ENCODE results near the gene PARD3. TPM values are rescaled to one million over a fixed set of nuclear protein-coding genes. Genes with fewer than 3 reads are reported as not detected.

PARD3 gene
- total and polyA plus RNA-seq, 12 donors = 17.0 to 93.8 (median 47.3) TPM

DNA sequence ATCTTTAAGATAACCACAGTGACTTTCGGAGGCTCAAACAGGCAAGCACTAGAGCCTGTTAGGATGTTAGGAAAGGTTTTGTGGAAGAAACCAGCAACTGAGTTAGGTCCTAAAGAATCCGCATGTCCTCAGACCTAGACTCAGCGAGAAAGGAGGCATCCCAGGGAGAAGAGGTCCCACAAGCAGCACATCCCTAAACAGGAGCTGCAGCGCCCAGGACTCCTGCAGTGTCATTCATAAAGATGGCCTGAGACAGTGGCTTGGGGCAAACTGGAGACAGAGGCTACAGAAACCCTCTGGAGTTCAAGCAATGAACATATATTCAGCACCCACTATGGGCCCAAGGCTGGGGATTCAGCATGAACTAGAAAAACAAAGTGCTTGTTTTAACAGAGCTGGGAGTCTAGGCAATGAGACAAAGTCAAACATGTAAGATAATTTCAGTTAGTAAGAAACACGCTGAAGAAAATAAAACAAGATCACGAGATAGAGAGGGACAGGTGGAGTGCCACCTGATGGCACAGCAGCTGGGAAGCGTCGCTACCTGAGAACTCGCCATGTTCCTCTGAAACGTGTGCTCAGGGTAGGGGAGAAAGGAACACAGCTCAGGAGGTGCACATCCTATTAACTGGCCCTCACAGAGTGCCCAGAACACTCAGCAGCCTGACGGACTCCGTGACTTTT is 48.1 kb downstream of the PARD3 start:
- Histone ChIP-seq H3K4me1 (replicated peaks in 1 of 2) (peaks cover 3 to 39% of the 10 kb centered on the region in 2 donors), H3K9me3 (replicated peaks in 1 of 3) (no peaks in the 10 kb centered on the region), H3K27me3 (no peaks in the 10 kb centered on the region), H3K27ac (no peak overlapping the region), H3K36me3 (replicated peaks in 1 of 2) (no peaks in the 10 kb centered on the region), H3K4me3 (no peak overlapping the region)
- no peak for DNase-seq
- TF ChIP-seq CTCF (IDR thresholded peaks at IDR 0.05) (no peak), POLR2A (IDR thresholded peaks at IDR 0.05) (no peak)
- intact Hi-C loops (cut with DNase I) = no loop called here
- 90 to 95% (median 93%) methylated on average over 12 of the region's 12 CpGs for WGBS, 4 donors

DNA sequence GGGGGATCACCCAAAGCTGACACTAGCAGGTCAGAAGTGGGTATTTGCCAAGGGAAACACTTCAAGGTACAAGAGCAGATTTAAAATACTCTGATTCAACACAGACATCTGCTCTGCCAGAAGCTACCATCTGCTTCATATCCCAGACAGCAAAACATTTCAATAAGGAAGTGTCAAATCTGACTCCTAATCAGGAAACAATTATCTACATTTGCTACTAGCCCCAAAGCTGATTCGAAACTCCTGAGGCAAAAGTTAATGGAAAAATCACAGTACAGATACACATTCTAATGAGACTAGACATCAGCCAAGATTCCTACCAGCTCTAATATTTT is 48.9 kb downstream of the PARD3 start:
- 50 to 79% (median 60%) methylated on average over 1 of the region's 1 CpG for WGBS, 4 donors
- H3K4me1 ChIP-seq (replicated peaks in 1 of 2) = peaks cover 3 to 46% of the 10 kb centered on the region in 2 donors
- intact Hi-C loops (cut with DNase I) = no loop called here
- H3K27me3 ChIP-seq = no peaks in the 10 kb centered on the region
- H3K27ac ChIP-seq = no peak overlapping the region
- H3K4me3 ChIP-seq = no peak overlapping the region
- no peaks in the 10 kb centered on the region for H3K36me3 ChIP-seq (replicated peaks in 1 of 2)
- no peaks in the 10 kb centered on the region for H3K9me3 ChIP-seq (replicated peaks in 1 of 3)
- TF ChIP-seq CTCF (IDR thresholded peaks at IDR 0.05) (no peak), POLR2A (IDR thresholded peaks at IDR 0.05) (no peak)
- DNase-seq = no peak

GRCh38 chr10:34764472-34764946 is 50.6 kb downstream of the PARD3 start:
- H3K27me3 ChIP-seq = no peaks in the 10 kb centered on the region
- H3K4me1 ChIP-seq (replicated peaks in 1 of 2) = peaks cover 3 to 61% of the 10 kb centered on the region in 2 donors
- no peak overlapping the region for H3K4me3 ChIP-seq
- DNase-seq = no peak
- no peaks in the 10 kb centered on the region for H3K36me3 ChIP-seq (replicated peaks in 1 of 2)
- TF ChIP-seq POLR2A (IDR thresholded peaks at IDR 0.05) = no peak
- no peak for TF ChIP-seq CTCF (IDR thresholded peaks at IDR 0.05)
- 83 to 95% (median 92%) methylated on average over 2 of the region's 2 CpGs for WGBS, 4 donors
- H3K9me3 ChIP-seq (replicated peaks in 1 of 3) = no peaks in the 10 kb centered on the region
- intact Hi-C loops (cut with DNase I) = no loop called here
- no peak overlapping the region for H3K27ac ChIP-seq

DNA sequence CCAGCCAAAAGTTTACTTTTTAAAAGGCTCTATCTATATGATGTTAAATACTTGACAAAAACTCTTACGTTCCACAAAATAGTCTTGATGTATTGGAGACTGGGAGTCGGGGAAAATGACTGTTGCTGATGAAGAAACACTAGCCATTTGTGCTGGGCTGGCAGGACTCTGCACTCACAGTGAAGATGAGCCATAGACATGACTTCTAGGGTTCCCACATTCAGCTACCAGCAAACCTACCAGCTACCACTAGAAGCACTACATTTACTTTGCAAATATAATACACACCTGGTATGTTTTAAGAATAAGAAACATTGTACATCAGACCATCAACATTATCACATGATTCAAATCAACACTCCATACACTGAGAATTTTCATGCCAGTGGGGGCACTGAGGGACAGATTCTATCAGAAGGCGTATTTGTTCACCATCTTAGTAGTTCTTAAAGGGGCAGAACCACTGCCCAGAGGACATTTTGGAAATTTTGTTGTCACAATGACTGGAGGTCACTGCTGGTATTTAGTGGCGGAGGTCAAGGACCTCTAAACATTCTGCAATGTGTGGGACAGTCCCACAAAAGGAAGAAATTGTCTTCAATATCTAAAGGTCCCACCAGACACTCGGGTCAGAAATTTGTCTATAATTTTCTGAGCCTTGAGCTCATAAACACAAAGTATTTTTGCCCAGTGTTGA is 52.3 kb downstream of the PARD3 start:
- Histone ChIP-seq H3K4me1 (replicated peaks in 1 of 2) (peaks cover 0 to 58% of the 10 kb centered on the region in 2 donors), H3K36me3 (replicated peaks in 1 of 2) (no peaks in the 10 kb centered on the region), H3K27ac (no peak overlapping the region), H3K4me3 (no peak overlapping the region), H3K27me3 (no peaks in the 10 kb centered on the region), H3K9me3 (replicated peaks in 1 of 3) (no peaks in the 10 kb centered on the region)
- no peak for TF ChIP-seq POLR2A (IDR thresholded peaks at IDR 0.05)
- no peak for TF ChIP-seq CTCF (IDR thresholded peaks at IDR 0.05)
- no peak for DNase-seq
- intact Hi-C loops (cut with DNase I) = no loop called here
- WGBS, 4 donors = 67 to 81% (median 75%) methylated on average over 5 of the region's 5 CpGs
